ENCODE results near the gene C12orf42.
"Not testable (repeated sequence)": the region's sequence is repeated elsewhere in the genome, so short reads cannot be mapped to it uniquely, and the experiment has no call there.

Gene C12orf42

GRCh38 chr12:103494734-103495468 lies 867 bp downstream of the C12orf42 start:
- DNase-seq = peak; percentile 32 to 60

- no peak for DNase-seq
Measured at GRCh38 chr12:103494051-103494733, 1.6 kb downstream of the C12orf42 start.

GRCh38 chr12:103493199-103493598 lies 2.6 kb downstream of the C12orf42 start:
- DNase-seq = no peak

- no peak for DNase-seq
Measured at GRCh38 chr12:103482365-103482764, 13.4 kb downstream of the C12orf42 start.

- DNase-seq = no peak
Measured at GRCh38 chr12:103475073-103475472, 20.7 kb downstream of the C12orf42 start.

- DNase-seq = no peak
Measured at GRCh38 chr12:103470664-103471063, 25.1 kb downstream of the C12orf42 start.

- DNase-seq = no peak
Measured at GRCh38 chr12:103469719-103470118, 26.0 kb downstream of the C12orf42 start.

- DNase-seq = no peak
Measured at GRCh38 chr12:103468837-103469236, 26.9 kb downstream of the C12orf42 start.

- DNase-seq = no peak
Measured at GRCh38 chr12:103462675-103463074, 33.1 kb downstream of the C12orf42 start.

GRCh38 chr12:103457471-103457870 lies 38.3 kb downstream of the C12orf42 start:
- DNase-seq = no peak

- no peak for DNase-seq
Measured at GRCh38 chr12:103456006-103456405, 39.8 kb downstream of the C12orf42 start.

GRCh38 chr12:103455020-103455763 lies 40.6 kb downstream of the C12orf42 start:
- no peak for DNase-seq

- DNase-seq = no peak
Measured at GRCh38 chr12:103444983-103445382, 50.8 kb downstream of the C12orf42 start.

- no peak for DNase-seq
Measured at GRCh38 chr12:103442822-103443221, 52.9 kb downstream of the C12orf42 start.

GRCh38 chr12:103442182-103442555 lies 53.6 kb downstream of the C12orf42 start:
- DNase-seq = no peak

GRCh38 chr12:103441437-103442181 lies 54.2 kb downstream of the C12orf42 start:
- no peak for DNase-seq

- peak; percentile 7 to 10 for DNase-seq
Measured at GRCh38 chr12:103434165-103435105, 61.3 kb downstream of the C12orf42 start.

GRCh38 chr12:103431950-103432349 lies 63.8 kb downstream of the C12orf42 start:
- DNase-seq = no peak

- DNase-seq = no peak
Measured at GRCh38 chr12:103431387-103431786, 64.4 kb downstream of the C12orf42 start.

- not testable (repeated sequence) for DNase-seq
Measured at GRCh38 chr12:103425674-103426073, 70.1 kb downstream of the C12orf42 start.

GRCh38 chr12:103424849-103425586 lies 70.8 kb downstream of the C12orf42 start:
- not testable (repeated sequence) for DNase-seq

Measured in SHP77 (cell line).